ENCODE results near the gene VPS13D.

GRCh38 chr1:12436817-12437599 is 207.2 kb downstream of the VPS13D start:
- TF ChIP-seq CTCF (conservative IDR thresholded peaks at IDR 0.05; ENCODE audit: low read depth, low read length) (no peak), EZH2 (IDR thresholded peaks at IDR 0.05; ENCODE audit: low read length, unreplicated experiment) (no peak)

Data from PC-3 (cell line).